Myometrial cell (primary cell): ENCODE data around the gene OR8B4. TPM values are rescaled to one million over a fixed set of nuclear protein-coding genes. Genes with fewer than 3 reads are reported as not detected.

Experiments
- total RNA-seq: library from RNA; depleted of rRNA; stranded (reverse); fragments of >200 nt; gene quantifications from 2 replicates; pipeline ENCODE4 v1.2.3, GENCODE V29; 2015

Gene OR8B4
- total RNA-seq, result not detected in 2 replicates

GRCh38 chr11:124424384-124424921 is at the start of gene OR8B4:
Gene OR8B4 (minus strand): TSS chr11:124424871. CDS start chr11:124424871, 0 bp downstream.

GRCh38 chr11:124445646-124446150 is 21.0 kb upstream of the OR8B4 start, which contains the start of gene OR8B8:
Gene OR8B8 (minus strand): TSS chr11:124445696. CDS start chr11:124441085, 4,611 bp downstream.

GRCh38 chr11:124398924-124399323 is 25.7 kb downstream of the OR8B4 start, which contains the start of gene OR8B3:
Gene OR8B3 (minus strand): TSS chr11:124399024. CDS start chr11:124397351, 1,673 bp downstream.

GRCh38 chr11:124384399-124384798 is 40.3 kb downstream of the OR8B4 start, which contains the start of gene OR8B2:
Gene OR8B2 (minus strand): TSS chr11:124384499. CDS start chr11:124383343, 1,156 bp downstream.

Other genes starting within 250 kb of the OR8B4 start
- gene OR10D3, start 241.5 kb downstream of the OR8B4 start, total RNA-seq, result not detected in 2 replicates
- gene OR8G1, start 183.8 kb downstream of the OR8B4 start, total RNA-seq, result not detected in 2 replicates
- not detected in 2 replicates for gene OR8G5, start 168.5 kb downstream of the OR8B4 start, total RNA-seq
- not detected in 2 replicates for gene OR8D1, start 110.9 kb downstream of the OR8B4 start, total RNA-seq
- not detected in 2 replicates for gene OR8D2, start 104.7 kb downstream of the OR8B4 start, total RNA-seq
- gene OR8B2, start 40.4 kb downstream of the OR8B4 start, total RNA-seq, result not detected in 2 replicates
- gene OR8B3, start 25.8 kb downstream of the OR8B4 start, total RNA-seq, result not detected in 2 replicates
- not detected in 2 replicates for gene OR8B8, start 20.8 kb upstream of the OR8B4 start, total RNA-seq
- gene OR8B12, start 118.8 kb upstream of the OR8B4 start, total RNA-seq, result not detected in 2 replicates
- not detected in 2 replicates for gene OR8A1, start 145.1 kb upstream of the OR8B4 start, total RNA-seq
- gene PANX3, start 186.6 kb upstream of the OR8B4 start, total RNA-seq, result not detected in 2 replicates
- 29.2 and 29.4 TPM in 2 replicates for gene TBRG1, start 198.0 kb upstream of the OR8B4 start, total RNA-seq
- gene SIAE, start 248.9 kb upstream of the OR8B4 start, total RNA-seq, result 14.9 and 17.3 TPM in 2 replicates
- gene SPA17, start 249.0 kb upstream of the OR8B4 start, total RNA-seq, result 32.0 and 46.1 TPM in 2 replicates